Measurements from ENCODE around the gene KRT34. TPM values are rescaled to one million over a fixed set of nuclear protein-coding genes. Genes with fewer than 3 reads are reported as not detected.

KRT34 gene
- total RNA-seq, 2 experiments from 2014 or later: not detected

- intact Hi-C loops (cut with micrococcal nuclease; ENCODE audit: unreplicated experiment): no loop called here
- Histone ChIP-seq H3K9me3 (ENCODE audit: low read length) (peaks cover 9% of the 10 kb centered on the region; the same call in 1 of the 2 replicates), H3K4me2 (ENCODE audit: low read length) (no peak overlapping the region), H3K4me1 (ENCODE audit: insufficient read depth, low read length, poor library complexity, severe bottlenecking) (no peaks in the 10 kb centered on the region), H3K4me3 (ENCODE audit: low read depth, low read length, poor library complexity, severe bottlenecking) (no peak overlapping the region), H2AFZ (ENCODE audit: low read length) (no peak overlapping the region), H3K36me3 (ENCODE audit: insufficient read depth, low read length) (no peaks in the 10 kb centered on the region), H3K9me2 (ENCODE audit: insufficient read depth, low read length) (no peaks in the 10 kb centered on the region), H3K27ac (ENCODE audit: low read depth, low read length, poor library complexity, severe bottlenecking) (no peak overlapping the region), H4K20me1 (ENCODE audit: insufficient read depth, low read length) (no peaks in the 10 kb centered on the region), H3K79me2 (ENCODE audit: insufficient read depth, low read depth, low read length) (no peaks in the 10 kb centered on the region)
- CTCF ChIA-PET (ENCODE audit: unreplicated experiment): no interaction called here
- no peak for DNase-seq (ENCODE audit: low spot score)
- no TSS peak for BruUV-seq (replicated peaks)
- TF ChIP-seq EZH2phosphoT487 (IDR thresholded peaks at IDR 0.05; ENCODE audit: borderline replicate concordance, low read depth, low read length): no peak
- no peak for TF ChIP-seq CTCF (conservative IDR thresholded peaks at IDR 0.05; ENCODE audit: low read length)
- POLR2A ChIA-PET: interaction anchor here (0.8 kb wide), 1 partner anchor 10 kb away, joined by 3 read pairs; no protein-coding TSS in a partner anchor
Observed at GRCh38 chr17:41387670-41388069, 5.6 kb upstream of the KRT34 start.

GRCh38 chr17:41386227-41386626 lies 4.1 kb upstream of the KRT34 start:
- POLR2A ChIA-PET: no interaction called here
- Histone ChIP-seq H3K4me2 (ENCODE audit: low read length) (no peak overlapping the region), H3K79me2 (ENCODE audit: insufficient read depth, low read depth, low read length) (no peaks in the 10 kb centered on the region), H3K9me2 (ENCODE audit: insufficient read depth, low read length) (no peaks in the 10 kb centered on the region), H2AFZ (ENCODE audit: low read length) (no peak overlapping the region), H3K4me3 (ENCODE audit: low read depth, low read length, poor library complexity, severe bottlenecking) (no peak overlapping the region), H3K4me1 (ENCODE audit: insufficient read depth, low read length, poor library complexity, severe bottlenecking) (no peaks in the 10 kb centered on the region), H4K20me1 (ENCODE audit: insufficient read depth, low read length) (no peaks in the 10 kb centered on the region), H3K27ac (ENCODE audit: low read depth, low read length, poor library complexity, severe bottlenecking) (no peak overlapping the region), H3K36me3 (ENCODE audit: insufficient read depth, low read length) (no peaks in the 10 kb centered on the region), H3K9me3 (ENCODE audit: low read length) (peaks cover 9% of the 10 kb centered on the region; the same call in 1 of the 2 replicates)
- CTCF ChIA-PET (ENCODE audit: unreplicated experiment): no interaction called here
- intact Hi-C loops (cut with micrococcal nuclease; ENCODE audit: unreplicated experiment): no loop called here
- no TSS peak for BruUV-seq (replicated peaks)
- DNase-seq (ENCODE audit: low spot score): no peak
- TF ChIP-seq CTCF (conservative IDR thresholded peaks at IDR 0.05; ENCODE audit: low read length) (no peak), EZH2phosphoT487 (IDR thresholded peaks at IDR 0.05; ENCODE audit: borderline replicate concordance, low read depth, low read length) (no peak)

- CTCF ChIA-PET (ENCODE audit: unreplicated experiment): no interaction called here
- BruUV-seq (replicated peaks): no TSS peak
- Histone ChIP-seq H3K9me2 (ENCODE audit: insufficient read depth, low read length) (no peaks in the 10 kb centered on the region), H3K27ac (ENCODE audit: low read depth, low read length, poor library complexity, severe bottlenecking) (no peak overlapping the region), H2AFZ (ENCODE audit: low read length) (no peak overlapping the region), H3K4me2 (ENCODE audit: low read length) (no peak overlapping the region), H3K9me3 (ENCODE audit: low read length) (peaks cover 9% of the 10 kb centered on the region; the same call in 1 of the 2 replicates), H3K36me3 (ENCODE audit: insufficient read depth, low read length) (no peaks in the 10 kb centered on the region), H3K4me1 (ENCODE audit: insufficient read depth, low read length, poor library complexity, severe bottlenecking) (no peaks in the 10 kb centered on the region), H3K79me2 (ENCODE audit: insufficient read depth, low read depth, low read length) (no peaks in the 10 kb centered on the region), H3K4me3 (ENCODE audit: low read depth, low read length, poor library complexity, severe bottlenecking) (no peak overlapping the region), H4K20me1 (ENCODE audit: insufficient read depth, low read length) (no peaks in the 10 kb centered on the region)
- intact Hi-C loops (cut with micrococcal nuclease; ENCODE audit: unreplicated experiment): no loop called here
- TF ChIP-seq CTCF (conservative IDR thresholded peaks at IDR 0.05; ENCODE audit: low read length) (no peak), EZH2phosphoT487 (IDR thresholded peaks at IDR 0.05; ENCODE audit: borderline replicate concordance, low read depth, low read length) (no peak)
- POLR2A ChIA-PET: no interaction called here
- no peak for DNase-seq (ENCODE audit: low spot score)
Observed at GRCh38 chr17:41383690-41384089, 1.6 kb upstream of the KRT34 start.

Data from OCI-LY7 (cell line).